ENCODE measurements around the gene PHETA1. TPM values are rescaled to one million over a fixed set of nuclear protein-coding genes. Genes with fewer than 3 reads are reported as not detected.

The PHETA1 gene
- total and polyA plus RNA-seq, 10 of the 15 experiments (the other 5 are each of a cell fraction or from before 2014, with no cell fraction given) = 0.02 to 1.3 (median 0.51) TPM; not detected in 1

DNA sequence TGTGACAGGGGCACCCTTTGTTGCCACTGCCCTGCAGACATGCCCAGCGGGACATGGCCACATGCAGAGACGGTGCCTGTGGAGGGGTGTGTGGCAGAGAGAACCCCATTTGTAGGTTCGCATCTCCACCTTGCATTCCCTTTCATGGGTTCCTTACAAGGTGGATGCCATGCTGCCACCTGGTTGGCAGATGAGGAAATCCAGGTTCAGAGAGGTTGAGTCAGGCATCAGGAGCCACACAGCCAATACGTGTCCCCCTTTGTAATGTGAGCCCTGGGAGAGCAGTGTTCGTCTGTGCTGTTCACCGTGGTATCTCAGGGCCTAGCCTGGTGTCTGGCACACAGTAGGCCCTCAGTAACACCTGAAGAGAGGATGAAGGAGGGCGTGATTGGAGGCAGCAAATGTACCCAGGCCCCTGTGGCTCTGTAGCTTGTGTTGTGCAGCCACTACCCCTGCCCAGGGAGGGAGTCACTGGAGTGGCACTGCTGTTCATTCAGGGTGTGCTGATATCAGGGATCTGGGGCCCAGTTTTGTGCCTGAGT lies 45.9 kb upstream of the PHETA1 start:
- H2AFZ ChIP-seq (ENCODE audit: control insufficient read depth, low read depth, low read length) = no peak overlapping the region
- intact Hi-C loops (cut with micrococcal nuclease; ENCODE audit: unreplicated experiment) (no loop called here), in situ Hi-C loops (cut with MboI) (no loop called here)
- no peak overlapping the region for H3K4me3 ChIP-seq
- ChIA-PET SMC1A (ENCODE audit: uncharacterized antibody, unreplicated experiment) (interaction anchor here (2.2 to 5.6 kb wide), 2 partner anchors 14 to 37 kb away, joined by 8 to 57 read pairs; no protein-coding TSS in a partner anchor), RAD21 (ENCODE audit: unreplicated experiment) (no interaction called here), POLR2A (interaction anchor here (13.2 kb wide), 1 partner anchor 16 kb away, joined by 188 read pairs; no protein-coding TSS in a partner anchor), CTCF (interaction anchor here (27.0 kb wide), 1 partner anchor 36 kb away, joined by 1117 read pairs; no protein-coding TSS in a partner anchor)
- 87% methylated on average over 7 of the region's 7 CpGs for WGBS (ENCODE audit: insufficient coverage, insufficient replicate concordance, low lambda C conversion rate, missing lambda C conversion rate)
- peaks cover 33% of the 10 kb centered on the region for H3K4me1 ChIP-seq (ENCODE audit: control insufficient read depth, insufficient read depth, low read length)
- peak; percentile 60; the same call in 1 of the 2 replicates for TF ChIP-seq SMARCA5 (IDR thresholded peaks at IDR 0.05)
- no peak for TF ChIP-seq ZNF622 (IDR thresholded peaks at IDR 0.05)
- TF ChIP-seq DPF2 (IDR thresholded peaks at IDR 0.05) = 0 out of 2 replicates have a peak, but pooled peaks have one; percentile 14
- peaks cover 74% of the 10 kb centered on the region for H3K79me2 ChIP-seq (ENCODE audit: control insufficient read depth, insufficient read depth, low read length)
- peaks cover 19% of the 10 kb centered on the region for H4K20me1 ChIP-seq (ENCODE audit: control insufficient read depth, insufficient read depth)
- H3K27ac ChIP-seq (ENCODE audit: control insufficient read depth, insufficient read depth) = no peak overlapping the region
- no peak overlapping the region for H3K9ac ChIP-seq (ENCODE audit: control insufficient read depth, insufficient read depth, low read length)
- FAIRE-seq = no peak
- BruUV-seq (replicated peaks) = no TSS peak
- H3K36me3 ChIP-seq (ENCODE audit: control insufficient read depth in 2 of 2, insufficient read depth in 2 of 2, low read length in 1 of 2) = peaks cover 10 to 19% of the 10 kb centered on the region in 2 experiments
- H3K27me3 ChIP-seq (replicated peaks in 1 of 2; ENCODE audit: control insufficient read depth in 2 of 2, insufficient read depth in 2 of 2, low read length in 1 of 2) = no peaks in the 10 kb centered on the region
- no peak overlapping the region for H3K4me2 ChIP-seq (ENCODE audit: control insufficient read depth, insufficient read depth)
- no peaks in the 10 kb centered on the region for H3K9me3 ChIP-seq (replicated peaks; ENCODE audit: control insufficient read depth, insufficient read depth, low read length)
- no peak for ATAC-seq
- no peak for DNase-seq (ENCODE audit: low read depth, low spot score)

DNA sequence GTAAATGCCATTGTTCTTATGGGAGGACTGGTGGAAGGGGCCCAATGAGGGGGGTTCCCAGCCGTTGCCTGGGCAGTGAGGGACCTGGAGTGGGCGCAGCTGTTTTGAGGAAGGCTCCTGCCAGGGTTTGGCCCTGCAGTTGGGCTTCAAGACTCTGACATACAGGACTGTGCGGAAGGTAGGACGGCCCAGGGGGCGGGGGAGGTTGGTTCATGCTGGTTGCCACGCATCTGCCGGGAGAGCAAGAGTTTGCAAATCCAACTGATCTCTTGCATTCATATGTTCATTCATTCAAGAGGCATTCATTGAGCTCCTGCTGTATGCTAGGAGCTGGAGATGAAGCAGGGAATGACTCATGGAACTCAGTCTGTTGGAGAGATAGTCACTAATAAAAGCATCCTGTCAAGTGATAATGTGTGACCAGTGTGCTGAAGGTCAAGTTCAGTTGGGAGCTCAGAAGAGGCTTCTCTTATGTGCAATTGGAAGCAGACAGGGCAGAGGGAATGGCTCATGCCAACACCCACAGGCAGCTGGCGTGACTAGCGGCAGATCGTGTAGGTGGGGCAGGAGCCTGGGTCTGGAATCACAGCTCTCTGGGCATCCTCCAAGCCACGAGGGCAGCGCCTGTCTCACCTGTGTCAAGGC lies 44.7 kb upstream of the PHETA1 start:
- in situ Hi-C loops (cut with MboI) = no loop called here
- no peaks in the 10 kb centered on the region for H3K9me3 ChIP-seq (replicated peaks; ENCODE audit: control insufficient read depth, insufficient read depth, low read length)
- intact Hi-C loops (cut with micrococcal nuclease; ENCODE audit: unreplicated experiment) = no loop called here
- no peak overlapping the region for H3K9ac ChIP-seq (ENCODE audit: control insufficient read depth, insufficient read depth, low read length)
- no peaks in the 10 kb centered on the region for H3K27me3 ChIP-seq (replicated peaks in 1 of 2; ENCODE audit: control insufficient read depth in 2 of 2, insufficient read depth in 2 of 2, low read length in 1 of 2)
- TSS peak; percentile 20 for BruUV-seq (replicated peaks)
- POLR2A ChIA-PET = interaction anchor here (0.7 to 13.2 kb wide), 6 partner anchors 9 to 103 kb away, joined by 3 to 188 read pairs (median 8); no protein-coding TSS in a partner anchor
- no peak for ATAC-seq
- H3K4me1 ChIP-seq (ENCODE audit: control insufficient read depth, insufficient read depth, low read length) = peaks cover 42% of the 10 kb centered on the region
- H2AFZ ChIP-seq (ENCODE audit: control insufficient read depth, low read depth, low read length) = no peak overlapping the region
- H3K4me3 ChIP-seq = no peak overlapping the region
- WGBS (ENCODE audit: insufficient coverage, insufficient replicate concordance, low lambda C conversion rate, missing lambda C conversion rate) = 75% methylated on average over 12 of the region's 12 CpGs
- TF ChIP-seq MYC (IDR thresholded peaks at IDR 0.05; ENCODE audit: insufficient read depth, insufficient read length, insufficient replicate concordance, low read length, severe bottlenecking) = no peak
- TF ChIP-seq ZNF217 (IDR thresholded peaks at IDR 0.05) = no peak
- TF ChIP-seq ETV6 (conservative IDR thresholded peaks at IDR 0.05 in 1 of 2, IDR thresholded peaks at IDR 0.05 in 1 of 2; ENCODE audit: borderline replicate concordance in 1 of 2, low read depth in 1 of 2) = no peak
- TF ChIP-seq POLR2A (IDR thresholded peaks at IDR 0.05; ENCODE audit: low read depth, low read length) = peak; percentile 37; the same call in 1 of the 2 replicates
- RAD21 ChIA-PET (ENCODE audit: unreplicated experiment) = interaction anchor here (2.6 to 19.6 kb wide), 3 partner anchors 10 to 31 kb away, joined by 15 to 804 read pairs (median 41); no protein-coding TSS in a partner anchor
- H3K79me2 ChIP-seq (ENCODE audit: control insufficient read depth, insufficient read depth, low read length) = peaks cover 86% of the 10 kb centered on the region
- H3K36me3 ChIP-seq (ENCODE audit: control insufficient read depth in 2 of 2, insufficient read depth in 2 of 2, low read length in 1 of 2) = peaks cover 4 to 16% of the 10 kb centered on the region in 2 experiments
- H3K27ac ChIP-seq (ENCODE audit: control insufficient read depth, insufficient read depth) = no peak overlapping the region
- FAIRE-seq = no peak
- no peak for DNase-seq (ENCODE audit: low read depth, low spot score)
- SMC1A ChIA-PET (ENCODE audit: uncharacterized antibody, unreplicated experiment) = interaction anchor here (0.9 to 22.6 kb wide), 10 partner anchors 10 to 114 kb away, joined by 3 to 605 read pairs (median 11); no protein-coding TSS in a partner anchor
- peaks cover 19% of the 10 kb centered on the region for H4K20me1 ChIP-seq (ENCODE audit: control insufficient read depth, insufficient read depth)
- H3K4me2 ChIP-seq (ENCODE audit: control insufficient read depth, insufficient read depth) = no peak overlapping the region
- CTCF ChIA-PET = interaction anchor here (1.4 to 27.0 kb wide), 8 partner anchors 10 to 116 kb away, joined by 4 to 1117 read pairs (median 9); no protein-coding TSS in a partner anchor

All from GM12878 (cell line).